Body of pancreas (tissue), 4 donors: ENCODE measurements around the gene AKAP7. TPM values are rescaled to one million over a fixed set of nuclear protein-coding genes. Genes with fewer than 3 reads are reported as not detected.

Experiments
- ATAC-seq: fragments of 150-250 bp; one replicate; pipeline ENCODE4 v1.9.1; 2016
- DNase-seq, 4 donors: peaks; one replicate each; pipeline ENCODE4 v3.0.0-alpha.2; 2019
- H3K27ac ChIP-seq, 4 donors: fragments of 200-600 bp; sonication (generic); 1 replicate in 3 of 4; 2 replicates in 1 of 4; pipeline versions ENCODE4 v1.5.1 to v1.6.1; 2016 to 2019; ENCODE audit warnings: mild to moderate bottlenecking in 1 of 4, mixed read lengths in 1 of 4, moderate library complexity in 1 of 4
- H3K27me3 ChIP-seq, 2 donors: fragments of 200-600 bp; sonication (generic); one replicate each; pipeline ENCODE4 v1.6.0; 2016; ENCODE audit warnings: mild to moderate bottlenecking in 1 of 2
- H3K36me3 ChIP-seq, 2 donors: fragments of 200-600 bp; sonication (generic); replicated peaks in 1 of 2; 2 replicates each; pipeline ENCODE4 v1.5.1; 2016; ENCODE audit warnings: low read depth in 2 of 2; ENCODE audit not compliant: insufficient read depth in 1 of 2
- H3K4me1 ChIP-seq: fragments of 200-600 bp; sonication (generic); one replicate; pipeline ENCODE4 v1.6.0; 2016
- H3K4me3 ChIP-seq, 2 donors: fragments of 200-600 bp; sonication (generic); 1 replicate in 1 of 2; 2 replicates in 1 of 2; pipeline ENCODE4 v1.5.1; 2016 to 2019
- H3K9me3 ChIP-seq, 3 donors: fragments of 200-600 bp; sonication (generic); 1 replicate in 2 of 3; 2 replicates in 1 of 3; pipeline ENCODE4 v1.5.1; 2016
- CTCF ChIP-seq, 7 experiments: fragments of 450-650 bp in 4 of 7; fragments of 200-600 bp in 3 of 7; sonication (generic) in 3 of 7; IDR thresholded peaks; one replicate each; pipeline ENCODE4 v1.5.1; 2016 to 2019; ENCODE audit warnings: antibody characterized with exemption in 7 of 7
- POLR2A ChIP-seq, 3 donors: fragments of 450-650 bp; IDR thresholded peaks; one replicate each; pipeline ENCODE4 v1.6.1; 2016; ENCODE audit warnings: antibody characterized with exemption in 3 of 3, mild to moderate bottlenecking in 2 of 3
- WGBS, 2 donors: methylation state at CpG; one replicate each; pipeline ENCODE4 v1.1.5; 2017; 5-methylcytosine and 5-hydroxymethylcytosine counted together
- intact Hi-C: fragments of 100-400 bp; cut with DNase I; formaldehyde crosslinking; loops from one replicate; pipeline ENCODE4 v1.15.1; 2023
- total RNA-seq, 2 donors: library from RNA; depleted of rRNA; stranded (reverse); fragments of >200 nt; gene quantifications; one replicate each; pipeline ENCODE4 v1.1.0, GENCODE V29; 2016

The AKAP7 gene
- total RNA-seq, 2 donors from 2014 or later = 57.6 to 66.9 TPM

GRCh38 chr6:131122516-131122915 lies 12.8 kb upstream of the AKAP7 start:
- DNase-seq (no peak), ATAC-seq (no peak)
- no peaks in the 10 kb centered on the region for H3K9me3 ChIP-seq
- TF ChIP-seq POLR2A (IDR thresholded peaks at IDR 0.05) (no peak), CTCF (IDR thresholded peaks at IDR 0.05) (no peak)
- no peak overlapping the region for H3K27ac ChIP-seq
- intact Hi-C loops = no loop called here
- no peaks in the 10 kb centered on the region for H3K36me3 ChIP-seq
- no peaks in the 10 kb centered on the region for H3K4me1 ChIP-seq
- no peaks in the 10 kb centered on the region for H3K27me3 ChIP-seq
- no peak overlapping the region for H3K4me3 ChIP-seq
- 25% methylated on average over 1 of the region's 1 CpG for WGBS, 2 donors

GRCh38 chr6:131124336-131125071 lies 10.8 kb upstream of the AKAP7 start:
- intact Hi-C loops = no loop called here
- DNase-seq (no peak), ATAC-seq (no peak)
- Histone ChIP-seq H3K4me3 (no peak overlapping the region), H3K9me3 (no peaks in the 10 kb centered on the region), H3K36me3 (no peaks in the 10 kb centered on the region), H3K27me3 (no peaks in the 10 kb centered on the region), H3K4me1 (no peaks in the 10 kb centered on the region), H3K27ac (no peak overlapping the region)
- no peak for TF ChIP-seq POLR2A (IDR thresholded peaks at IDR 0.05)
- 50 to 54% methylated on average over 3 of the region's 3 CpGs for WGBS, 2 donors

- intact Hi-C loops = no loop called here
- DNase-seq (no peak), ATAC-seq (no peak)
- H3K36me3 ChIP-seq = no peaks in the 10 kb centered on the region
- no peak overlapping the region for H3K4me3 ChIP-seq
- 57 to 84% methylated on average over 1 of the region's 1 CpG for WGBS, 2 donors
- TF ChIP-seq CTCF (IDR thresholded peaks at IDR 0.05) = no peak
- TF ChIP-seq POLR2A (IDR thresholded peaks at IDR 0.05) = no peak
- H3K27ac ChIP-seq = no peak overlapping the region
- H3K9me3 ChIP-seq = no peaks in the 10 kb centered on the region
- H3K4me1 ChIP-seq = no peaks in the 10 kb centered on the region
- no peaks in the 10 kb centered on the region for H3K27me3 ChIP-seq
Measured at GRCh38 chr6:131125431-131125830, 9.8 kb upstream of the AKAP7 start.

GRCh38 chr6:131129689-131130553 lies 5.3 kb upstream of the AKAP7 start:
- DNase-seq (no peak), ATAC-seq (no peak)
- Histone ChIP-seq H3K36me3 (no peaks in the 10 kb centered on the region), H3K27me3 (no peaks in the 10 kb centered on the region), H3K27ac (no peak overlapping the region), H3K9me3 (no peaks in the 10 kb centered on the region), H3K4me3 (no peak overlapping the region), H3K4me1 (peaks cover 7% of the 10 kb centered on the region)
- no peak for TF ChIP-seq CTCF (IDR thresholded peaks at IDR 0.05)
- no peak for TF ChIP-seq POLR2A (IDR thresholded peaks at IDR 0.05)
- 66 to 78% methylated on average over 10 of the region's 10 CpGs for WGBS, 2 donors
- intact Hi-C loops = no loop called here

- DNase-seq = no peak
- no peak for TF ChIP-seq POLR2A (IDR thresholded peaks at IDR 0.05)
- TF ChIP-seq CTCF (IDR thresholded peaks at IDR 0.05) = no peak
- no peaks in the 10 kb centered on the region for H3K36me3 ChIP-seq
- no peaks in the 10 kb centered on the region for H3K27me3 ChIP-seq
- H3K4me1 ChIP-seq = peaks cover 7% of the 10 kb centered on the region
- no peak for ATAC-seq
- H3K4me3 ChIP-seq = no peak overlapping the region
- WGBS, 2 donors = 67 to 76% methylated on average over 5 of the region's 5 CpGs
- no peak overlapping the region for H3K27ac ChIP-seq
- intact Hi-C loops = no loop called here
- no peaks in the 10 kb centered on the region for H3K9me3 ChIP-seq
Measured at GRCh38 chr6:131130554-131130940, 4.7 kb upstream of the AKAP7 start.
